Gastrocnemius medialis (tissue), 4 donors: ENCODE data around the gene ARHGAP8.

ENCODE experiments used
- POLR2A ChIP-seq, 2 donors: fragments of 450-650 bp; IDR thresholded peaks; one replicate each; pipeline ENCODE4 v1.6.1; 2017; ENCODE audit warnings: antibody characterized with exemption in 2 of 2, mild to moderate bottlenecking in 2 of 2, moderate library complexity in 2 of 2
- TF ChIP-seq, protein P1 (sequence below), 5 experiments: fragments of 450-650 bp in 3 of 5; fragments of 200-600 bp in 2 of 5; sonication (generic) in 2 of 5; IDR thresholded peaks in 4 of 5; conservative IDR thresholded peaks in 1 of 5; 1 replicate in 4 of 5; 2 replicates in 1 of 5; pipeline ENCODE4 v1.5.1; 2016 to 2019; ENCODE audit warnings: antibody characterized with exemption in 5 of 5, mild to moderate bottlenecking in 3 of 5, moderate library complexity in 3 of 5

DNA sequence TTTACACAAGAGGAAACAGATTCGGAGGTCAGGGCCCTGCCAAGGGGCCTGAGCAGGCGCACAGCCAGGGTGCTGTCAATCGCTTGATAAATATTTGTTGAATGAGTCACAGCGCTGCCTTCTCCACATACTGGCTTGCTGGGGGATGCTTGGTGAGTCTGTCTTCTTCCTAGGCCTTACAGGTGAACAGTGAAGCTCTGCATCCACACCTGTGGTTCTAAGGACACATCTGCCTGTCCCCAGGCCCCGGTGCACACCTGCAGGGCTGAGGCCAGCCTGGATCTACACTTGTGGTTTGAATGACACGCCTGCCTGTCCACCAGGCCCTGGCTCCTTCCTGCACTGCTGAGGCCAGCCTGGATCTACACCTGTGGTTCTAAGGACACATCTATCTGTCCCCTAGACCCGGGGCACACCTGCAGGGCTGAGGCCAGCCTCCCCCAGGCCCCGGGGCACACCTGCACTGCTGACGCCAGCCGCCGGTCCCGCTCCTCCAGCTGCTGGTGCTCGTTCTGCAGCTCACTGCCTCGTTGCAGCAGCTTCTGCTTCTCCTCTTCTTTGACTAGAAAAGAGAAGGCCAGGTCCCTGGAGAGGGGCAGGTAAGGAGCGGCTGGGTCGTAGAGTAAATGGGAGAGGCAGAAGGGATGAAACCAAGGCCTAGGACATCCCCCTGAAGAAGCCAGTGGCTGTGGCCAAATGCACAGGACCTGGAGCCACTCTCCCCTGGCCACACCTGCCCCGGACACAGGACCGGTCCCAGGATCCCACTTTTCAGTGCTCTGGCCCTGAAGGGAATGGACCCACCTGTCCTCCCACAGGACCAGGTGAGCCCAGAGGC is 132.8 kb downstream of the ARHGAP8 start:
- TF ChIP-seq, protein P1, sequence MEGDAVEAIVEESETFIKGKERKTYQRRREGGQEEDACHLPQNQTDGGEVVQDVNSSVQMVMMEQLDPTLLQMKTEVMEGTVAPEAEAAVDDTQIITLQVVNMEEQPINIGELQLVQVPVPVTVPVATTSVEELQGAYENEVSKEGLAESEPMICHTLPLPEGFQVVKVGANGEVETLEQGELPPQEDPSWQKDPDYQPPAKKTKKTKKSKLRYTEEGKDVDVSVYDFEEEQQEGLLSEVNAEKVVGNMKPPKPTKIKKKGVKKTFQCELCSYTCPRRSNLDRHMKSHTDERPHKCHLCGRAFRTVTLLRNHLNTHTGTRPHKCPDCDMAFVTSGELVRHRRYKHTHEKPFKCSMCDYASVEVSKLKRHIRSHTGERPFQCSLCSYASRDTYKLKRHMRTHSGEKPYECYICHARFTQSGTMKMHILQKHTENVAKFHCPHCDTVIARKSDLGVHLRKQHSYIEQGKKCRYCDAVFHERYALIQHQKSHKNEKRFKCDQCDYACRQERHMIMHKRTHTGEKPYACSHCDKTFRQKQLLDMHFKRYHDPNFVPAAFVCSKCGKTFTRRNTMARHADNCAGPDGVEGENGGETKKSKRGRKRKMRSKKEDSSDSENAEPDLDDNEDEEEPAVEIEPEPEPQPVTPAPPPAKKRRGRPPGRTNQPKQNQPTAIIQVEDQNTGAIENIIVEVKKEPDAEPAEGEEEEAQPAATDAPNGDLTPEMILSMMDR (IDR thresholded peaks at IDR 0.05 in 4 of 5, conservative IDR thresholded peaks at IDR 0.05 in 1 of 5) = no peak
- no peak for TF ChIP-seq POLR2A (IDR thresholded peaks at IDR 0.05)
